Loucy (cell line): Measurements from ENCODE around the gene TLK2.
A peak's percentile ranks its signal among the peaks of the same experiment; 100 is the strongest.
"Not testable (repeated sequence)": the region's sequence is repeated elsewhere in the genome, so short reads cannot be mapped to it uniquely, and the experiment has no call there.

ENCODE experiments used
- H2AFZ ChIP-seq: fragments of 200-600 bp; sonication (generic); 2 replicates; pipeline ENCODE4 v1.6.0; 2016; ENCODE audit warnings: antibody characterized with exemption, mild to moderate bottlenecking, low read length, moderate library complexity
- H3F3A ChIP-seq: fragments of 200-600 bp; 2 replicates; pipeline ENCODE4 v1.6.0; 2016; ENCODE audit warnings: antibody characterized with exemption, low read depth, mild to moderate bottlenecking
- H3K27me3 ChIP-seq: fragments of 200-600 bp; sonication (generic); 2 replicates; pipeline ENCODE4 v1.6.1; 2014; ENCODE audit warnings: low read length, mild to moderate bottlenecking; ENCODE audit not compliant: insufficient read depth, poor library complexity, severe bottlenecking
- H3K36me3 ChIP-seq: fragments of 200-600 bp; sonication (generic); 2 replicates; pipeline ENCODE4 v1.6.1; 2016; ENCODE audit warnings: low read length; ENCODE audit not compliant: insufficient read depth
- H3K4me1 ChIP-seq: fragments of 200-600 bp; sonication (generic); 2 replicates; pipeline ENCODE4 v1.5.1; 2014; ENCODE audit warnings: low read length, mild to moderate bottlenecking; ENCODE audit not compliant: insufficient read depth, poor library complexity, severe bottlenecking
- H3K4me2 ChIP-seq: fragments of 200-600 bp; sonication (generic); 2 replicates; pipeline ENCODE4 v1.6.0; 2014; ENCODE audit warnings: antibody characterized with exemption, low read length, low read depth, mild to moderate bottlenecking; ENCODE audit not compliant: poor library complexity, severe bottlenecking
- H3K4me3 ChIP-seq: fragments of 200-600 bp; sonication (generic); 2 replicates; pipeline ENCODE4 v1.5.1; 2014; ENCODE audit warnings: low read length, mild to moderate bottlenecking, mixed read lengths; ENCODE audit not compliant: poor library complexity, severe bottlenecking
- H3K79me2 ChIP-seq: fragments of 200-600 bp; sonication (generic); 2 replicates; pipeline ENCODE4 v1.6.1; 2014; ENCODE audit warnings: low read length; ENCODE audit not compliant: insufficient read depth
- H3K9ac ChIP-seq: fragments of 200-600 bp; sonication (generic); 2 replicates; pipeline ENCODE4 v1.6.0; 2014; ENCODE audit warnings: mild to moderate bottlenecking, low read depth, low read length, moderate library complexity; ENCODE audit not compliant: poor library complexity, severe bottlenecking
- H3K9me2 ChIP-seq: fragments of 200-600 bp; sonication (generic); replicated peaks from 2 replicates; pipeline ENCODE4 v1.6.1; 2016; ENCODE audit warnings: low read depth, low read length, mixed read lengths
- H3K9me3 ChIP-seq: fragments of 200-600 bp; sonication (generic); 2 replicates; pipeline ENCODE4 v1.6.1; 2014; ENCODE audit warnings: mild to moderate bottlenecking, antibody characterized with exemption, low read length, low read depth; ENCODE audit not compliant: insufficient read depth
- H4K20me1 ChIP-seq: fragments of 200-600 bp; sonication (generic); 2 replicates; pipeline ENCODE4 v1.6.0; 2014; ENCODE audit warnings: antibody characterized with exemption, low read length, mild to moderate bottlenecking; ENCODE audit not compliant: insufficient read depth, poor library complexity, severe bottlenecking

The TLK2 gene

DNA sequence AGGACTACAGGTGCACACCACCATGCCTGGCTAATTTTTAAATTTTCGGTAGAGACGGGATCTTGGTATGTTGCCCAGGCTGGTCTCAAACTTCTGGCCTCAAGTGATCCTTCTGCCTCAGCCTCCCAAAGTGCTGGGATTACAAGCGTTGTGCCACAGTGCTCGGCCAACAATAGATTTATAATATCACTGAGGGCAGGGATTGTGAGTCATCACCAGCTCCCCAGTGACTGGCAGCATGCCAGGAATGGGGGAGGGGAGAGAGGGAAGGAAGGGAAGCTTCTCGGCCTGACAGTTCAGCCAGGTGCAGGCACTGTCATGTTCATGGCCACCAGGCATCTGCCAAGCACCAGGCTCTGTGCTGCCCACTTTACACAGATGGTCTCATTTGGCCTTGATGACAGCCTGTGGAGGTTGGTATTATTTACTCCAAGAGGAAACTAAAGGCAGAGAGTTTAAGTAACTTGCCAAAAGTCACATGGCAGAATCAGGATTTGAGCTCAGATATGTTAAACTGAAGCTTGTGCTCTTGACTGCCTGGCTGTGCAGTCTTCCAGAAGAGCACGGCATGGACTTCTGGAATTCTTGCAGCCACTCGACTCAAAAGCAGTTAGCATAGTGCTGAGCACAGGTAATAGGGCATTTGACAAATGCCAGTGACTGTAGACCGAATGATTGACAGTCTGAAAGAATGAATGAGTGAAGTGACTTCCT lies 7.8 kb upstream of the TLK2 start:
- not testable (repeated sequence) for H3K9ac ChIP-seq, H3K9me3 ChIP-seq, H2AFZ ChIP-seq, H3K9me2 ChIP-seq, H3F3A ChIP-seq, H3K4me3 ChIP-seq, H3K79me2 ChIP-seq, H3K36me3 ChIP-seq, H4K20me1 ChIP-seq, H3K27me3 ChIP-seq, H3K4me1 ChIP-seq
- peak overlapping the region; percentile 35 for H3K4me2 ChIP-seq

DNA sequence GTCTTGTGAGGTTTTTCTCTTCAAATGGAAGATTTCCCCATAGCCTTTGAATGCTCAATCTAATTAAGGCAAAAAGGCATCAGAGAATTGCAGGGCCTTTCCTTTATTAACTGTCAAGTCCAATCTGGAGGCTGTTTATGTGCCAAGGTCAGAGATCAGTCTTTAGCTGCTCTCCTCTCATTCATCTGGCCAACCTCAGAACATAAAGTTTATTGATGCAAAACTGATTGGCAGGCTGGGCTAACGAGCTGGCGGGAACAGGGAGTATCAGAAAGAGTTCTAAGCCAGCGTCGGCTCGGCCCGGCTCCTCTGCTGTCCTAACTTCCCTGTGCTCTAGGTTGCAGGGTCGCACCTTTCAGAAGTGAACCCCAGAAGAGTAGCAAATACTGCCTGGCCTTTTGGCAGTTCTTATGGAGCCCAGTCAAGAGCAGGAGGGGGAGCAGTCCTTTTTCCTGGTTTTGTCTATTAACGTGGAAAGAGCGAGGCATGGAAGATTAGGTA lies 7.2 kb upstream of the TLK2 start:
- not testable (repeated sequence) for H3K4me3 ChIP-seq, H3K9me3 ChIP-seq, H3K9me2 ChIP-seq, H3K36me3 ChIP-seq, H2AFZ ChIP-seq, H3K27me3 ChIP-seq, H4K20me1 ChIP-seq, H3K79me2 ChIP-seq, H3K4me1 ChIP-seq, H3F3A ChIP-seq, H3K4me2 ChIP-seq, H3K9ac ChIP-seq

DNA sequence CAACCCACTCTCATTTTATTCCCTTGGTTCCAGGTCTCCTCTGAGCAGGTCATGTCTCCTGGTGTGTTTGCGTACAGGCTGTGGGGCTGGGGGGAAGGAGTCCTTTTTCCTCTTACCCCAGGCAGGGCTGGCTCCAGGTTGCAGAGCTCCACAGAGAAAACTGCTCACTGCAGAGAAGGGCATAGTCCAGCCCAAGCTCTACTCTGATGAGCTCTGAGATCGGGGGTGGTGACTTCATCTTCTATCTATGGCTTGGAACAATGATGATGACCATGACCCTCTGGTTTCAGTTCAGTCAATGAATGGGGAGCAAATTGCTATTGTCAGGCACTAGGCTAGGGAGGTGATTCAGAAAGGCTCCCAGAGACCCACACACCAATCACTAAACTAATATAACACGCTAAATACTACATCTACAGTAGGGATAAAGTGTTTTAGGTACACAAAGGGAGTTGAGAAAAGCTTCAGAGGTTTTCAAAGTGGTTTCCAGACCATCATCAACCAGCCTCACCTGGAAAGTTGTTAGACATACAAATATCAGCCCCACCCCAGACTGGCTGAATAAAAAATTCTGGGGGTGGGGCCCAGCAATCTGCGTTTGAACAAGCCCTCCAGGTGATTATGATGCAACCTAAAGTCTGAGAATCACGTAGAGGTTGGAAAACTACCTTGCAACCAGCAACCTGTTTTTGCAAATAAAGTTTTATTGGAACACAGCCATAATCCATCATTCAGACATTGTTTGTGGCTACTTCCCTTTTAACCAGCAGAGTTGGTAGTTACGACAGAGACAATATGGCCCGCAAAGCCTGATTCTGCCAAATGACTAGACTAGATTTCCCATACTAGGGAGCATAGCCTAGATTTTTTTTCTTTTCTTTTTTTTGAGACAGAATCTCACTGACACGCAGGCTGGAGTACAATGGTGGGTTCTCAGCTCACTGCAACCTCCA lies 5.3 kb upstream of the TLK2 start:
- H3K9ac ChIP-seq, H2AFZ ChIP-seq, H3K36me3 ChIP-seq, H3K9me3 ChIP-seq, H3K27me3 ChIP-seq, H3K9me2 ChIP-seq, H3K4me3 ChIP-seq, H3F3A ChIP-seq, H4K20me1 ChIP-seq, H3K4me2 ChIP-seq: not testable (repeated sequence)
- Histone ChIP-seq H3K79me2 (peaks cover 19% of the 10 kb centered on the region), H3K4me1 (peaks cover 11% of the 10 kb centered on the region)

DNA sequence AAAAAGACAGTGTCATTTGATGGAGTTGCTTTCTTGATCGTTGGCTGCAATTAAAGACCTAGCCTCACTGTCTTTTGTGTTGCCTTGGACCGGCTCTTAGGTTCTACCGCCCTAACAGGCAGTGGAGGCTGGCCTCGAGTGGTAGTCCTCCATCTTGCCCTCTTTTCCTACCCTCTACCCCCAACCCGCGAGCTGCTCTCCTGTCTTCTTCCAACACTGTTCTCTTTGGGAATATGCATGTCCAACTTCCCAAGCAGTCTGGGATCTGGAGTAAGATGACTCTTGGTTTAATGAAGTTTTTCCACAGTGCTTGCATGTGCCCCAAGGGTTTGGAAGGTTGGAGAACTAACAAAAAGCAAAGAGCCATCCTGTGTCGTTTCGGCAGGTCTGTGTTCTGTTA lies 1.5 kb upstream of the TLK2 start:
- H2AFZ ChIP-seq, H3K36me3 ChIP-seq, H3F3A ChIP-seq, H3K9me2 ChIP-seq, H3K9me3 ChIP-seq, H3K27me3 ChIP-seq: not testable (repeated sequence)
- H3K4me3 ChIP-seq = peak overlapping the region; percentile 81
- peaks cover 15% of the 10 kb centered on the region for H3K4me1 ChIP-seq
- H3K4me2 ChIP-seq = peak overlapping the region; percentile 90
- H3K79me2 ChIP-seq = peaks cover 50% of the 10 kb centered on the region
- peak overlapping the region; percentile 83 for H3K9ac ChIP-seq
- H4K20me1 ChIP-seq = peaks cover 22% of the 10 kb centered on the region

DNA sequence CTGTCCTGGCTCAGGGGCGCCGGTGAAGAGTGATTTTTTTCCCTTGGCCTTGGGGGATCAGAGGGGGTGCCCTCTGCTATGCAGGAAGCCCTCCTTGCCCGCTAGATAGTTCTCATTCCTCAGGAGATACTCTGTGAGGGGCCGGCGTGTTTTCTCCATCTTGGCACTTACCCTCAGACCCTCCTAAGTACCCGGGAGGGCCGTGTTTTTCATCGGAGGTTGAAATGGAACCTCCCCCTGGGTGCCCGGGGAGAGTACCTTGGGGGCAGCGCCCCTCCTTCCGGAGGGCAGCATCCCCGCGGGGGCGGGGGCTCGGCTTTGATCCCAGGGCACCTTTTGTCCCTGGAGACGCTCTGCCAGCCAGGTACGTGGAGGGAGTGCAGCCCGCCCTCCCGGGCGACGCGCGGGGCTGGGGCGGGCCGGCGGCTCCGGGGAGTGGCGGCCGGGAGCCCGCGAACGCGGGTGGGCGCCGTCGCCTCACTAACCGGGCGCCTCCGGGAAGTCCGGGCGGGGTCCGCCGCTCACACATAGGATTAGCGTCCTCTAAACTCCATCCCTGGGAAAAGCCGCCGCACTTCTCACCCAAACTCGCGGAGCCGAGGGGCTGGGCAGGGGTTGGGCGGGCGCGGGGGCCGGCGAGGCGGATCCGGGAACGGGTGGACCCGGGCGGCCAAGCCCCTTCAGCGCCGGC lies 762 bp upstream of the TLK2 start:
- not testable (repeated sequence) for H3K9me3 ChIP-seq, H3K9me2 ChIP-seq, H3K27me3 ChIP-seq, H3F3A ChIP-seq, H3K36me3 ChIP-seq
- peaks cover 29% of the 10 kb centered on the region for H4K20me1 ChIP-seq
- H3K4me1 ChIP-seq = peaks cover 15% of the 10 kb centered on the region
- peak overlapping the region; percentile 64; the same call in 1 of the 2 replicates for H2AFZ ChIP-seq
- peak overlapping the region; percentile 90 for H3K4me2 ChIP-seq
- H3K79me2 ChIP-seq = peaks cover 58% of the 10 kb centered on the region
- H3K9ac ChIP-seq = peak overlapping the region; percentile 83
- H3K4me3 ChIP-seq = peak overlapping the region; percentile 81

DNA sequence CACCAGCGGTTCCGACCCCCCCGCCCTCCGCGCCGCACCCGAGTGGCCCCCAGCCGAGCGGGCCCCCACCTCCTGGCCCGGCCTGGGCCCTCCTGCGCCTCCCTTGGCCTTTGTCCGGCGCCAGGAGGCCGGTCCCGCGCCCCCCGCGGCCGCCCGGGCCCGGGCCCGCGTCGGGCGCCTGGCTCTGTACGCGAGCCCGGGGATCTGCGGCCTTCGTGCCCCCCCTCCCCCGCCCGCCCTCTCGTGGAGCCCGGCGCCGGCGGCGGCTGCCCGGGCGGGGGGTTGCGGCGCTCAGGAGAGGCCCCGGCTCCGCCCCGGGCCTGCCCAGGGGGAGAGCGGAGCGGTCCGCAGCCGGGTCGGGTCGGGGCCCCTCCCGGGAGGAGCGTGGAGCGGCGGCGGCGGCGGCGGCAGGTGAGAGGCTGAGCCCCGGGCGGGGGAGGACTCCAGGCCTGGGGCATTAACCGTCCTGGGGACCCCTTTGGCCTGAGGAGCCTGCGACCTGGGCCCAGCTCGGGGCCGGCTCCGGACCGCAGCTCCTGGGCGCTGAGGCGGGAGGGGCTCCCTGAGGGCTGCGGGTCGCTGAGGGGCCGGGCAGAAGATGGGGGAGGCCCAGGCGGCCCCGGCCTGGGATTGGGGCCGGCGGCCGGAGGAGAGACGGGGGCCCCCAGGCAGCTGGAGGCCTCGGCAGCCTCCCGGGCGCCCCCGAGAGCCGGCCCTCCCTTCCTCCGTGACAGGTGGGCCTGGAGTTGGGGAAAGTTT lies 434 bp downstream of the TLK2 start:
- Histone ChIP-seq H4K20me1 (peaks cover 30% of the 10 kb centered on the region), H3K4me3 (peak overlapping the region; percentile 96), H3K4me1 (peaks cover 15% of the 10 kb centered on the region), H3K79me2 (peaks cover 70% of the 10 kb centered on the region), H3K9ac (peak overlapping the region; percentile 93), H3K4me2 (peak overlapping the region; percentile 88)
- not testable (repeated sequence) for H3F3A ChIP-seq, H3K27me3 ChIP-seq, H3K9me3 ChIP-seq, H2AFZ ChIP-seq, H3K36me3 ChIP-seq, H3K9me2 ChIP-seq
